ENCODE data around the gene GRIK5.

DNA sequence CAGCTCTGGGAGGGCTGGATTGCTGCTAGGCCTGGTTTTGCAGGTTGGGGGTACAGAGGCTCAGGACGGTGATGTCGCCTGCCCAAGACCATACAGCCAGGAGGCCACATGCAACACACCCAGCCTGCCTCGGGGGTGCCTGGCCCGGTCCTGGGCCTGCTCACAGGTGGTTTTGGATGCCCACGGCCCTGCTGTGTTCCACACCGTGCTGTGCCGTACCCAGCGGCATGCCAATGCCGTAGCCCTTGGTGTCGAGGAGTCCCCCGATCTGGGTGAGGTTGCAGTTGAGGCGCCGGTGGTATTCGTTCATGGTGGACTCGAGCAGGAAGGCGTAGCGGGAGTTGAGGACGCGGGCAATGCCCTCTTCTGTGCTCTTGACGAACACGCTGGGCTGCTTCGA, 64.5 kb downstream of the GRIK5 start:
- TF ChIP-seq CTCF (conservative IDR thresholded peaks at IDR 0.05) (no peak), ZFX (IDR thresholded peaks at IDR 0.05) (no peak)
